RCC 7860 (cell line): ENCODE results near the gene NSD2.
"Not testable (repeated sequence)": the region's sequence is repeated elsewhere in the genome, so short reads cannot be mapped to it uniquely, and the experiment has no call there.

Experiments used
- DNase-seq: peaks from one replicate; pipeline ENCODE4 v3.0.0-alpha.2; 2015; ENCODE audit warnings: low spot score
- FAIRE-seq: peaks from 2 replicates; lab custom pipeline; 2012; peaks lifted over from hg19 to GRCh38; lab: Jason Lieb, UNC

The NSD2 gene

DNA sequence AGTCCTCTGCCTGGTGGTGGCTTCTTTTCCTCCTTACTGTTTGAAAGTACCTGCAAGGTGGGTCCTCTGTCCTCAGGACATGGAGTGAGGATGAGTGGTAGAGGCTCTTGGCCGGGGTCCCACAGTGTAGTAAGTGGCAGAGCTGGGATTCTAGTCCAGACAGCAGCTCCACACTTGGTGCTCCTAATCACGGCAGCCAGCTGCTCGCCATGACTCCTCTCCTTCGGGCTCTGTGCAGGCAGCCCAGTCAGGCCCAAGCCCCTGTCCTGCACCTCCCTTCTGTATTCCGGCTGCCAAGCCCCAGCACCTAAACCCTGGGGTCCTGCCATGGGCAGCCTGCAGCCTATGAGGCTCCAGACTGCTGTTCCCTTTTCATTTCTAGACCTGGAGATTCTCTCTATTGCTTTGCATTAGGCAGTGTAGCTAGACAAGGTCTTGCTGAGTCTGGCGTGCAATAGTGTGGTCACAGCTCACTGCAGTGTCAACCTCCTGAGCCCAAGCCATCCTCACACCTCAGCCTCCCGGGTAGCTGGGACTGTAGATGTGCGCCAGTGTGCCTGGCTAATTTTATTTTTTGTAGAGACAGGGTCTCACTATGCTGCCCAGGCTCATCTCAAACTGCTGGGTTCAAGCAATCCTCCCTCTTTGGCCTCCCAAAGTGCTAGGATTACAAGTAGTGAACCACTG lies 24.9 kb downstream of the NSD2 start:
- DNase-seq, result no peak
- no peak for FAIRE-seq

DNA sequence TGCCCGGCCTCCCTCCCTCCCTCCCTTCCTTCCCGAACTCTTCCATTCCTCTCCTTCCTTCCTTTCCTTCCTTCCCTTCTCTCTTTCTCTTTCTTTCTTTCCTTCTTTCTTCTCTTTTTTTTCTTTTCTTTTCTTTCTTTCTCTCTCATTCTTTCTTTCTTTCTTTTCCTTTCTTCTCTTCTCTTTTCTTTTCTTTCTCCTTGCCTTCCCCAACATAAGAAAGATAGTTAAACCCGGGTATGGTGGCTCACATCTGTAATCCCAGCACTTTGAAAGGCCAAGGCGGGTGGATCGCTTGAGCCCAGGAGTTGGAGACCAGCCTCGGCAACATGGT lies 25.4 kb downstream of the NSD2 start:
- FAIRE-seq (no peak), DNase-seq (no peak)

DNA sequence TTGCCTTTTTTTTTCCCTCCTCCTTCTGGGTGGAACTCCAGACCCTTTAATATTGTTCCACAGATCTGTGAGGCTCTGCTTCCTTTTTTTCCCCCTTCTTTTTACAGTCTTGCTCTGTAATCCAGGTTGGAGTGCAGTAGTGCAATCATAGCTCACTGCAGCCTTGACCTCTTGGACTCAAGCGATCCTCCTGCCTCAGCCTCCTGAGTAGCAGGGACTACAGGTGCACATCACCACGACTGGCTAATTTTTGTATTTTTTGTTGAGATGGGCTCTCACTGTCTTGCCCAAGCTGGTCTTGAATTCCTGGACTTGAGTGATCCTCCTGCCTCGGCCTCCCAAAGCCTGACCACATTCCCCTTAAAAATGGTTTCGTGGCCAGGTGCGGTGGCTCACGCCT lies 26.8 kb downstream of the NSD2 start:
- DNase-seq (no peak), FAIRE-seq (no peak)

DNA sequence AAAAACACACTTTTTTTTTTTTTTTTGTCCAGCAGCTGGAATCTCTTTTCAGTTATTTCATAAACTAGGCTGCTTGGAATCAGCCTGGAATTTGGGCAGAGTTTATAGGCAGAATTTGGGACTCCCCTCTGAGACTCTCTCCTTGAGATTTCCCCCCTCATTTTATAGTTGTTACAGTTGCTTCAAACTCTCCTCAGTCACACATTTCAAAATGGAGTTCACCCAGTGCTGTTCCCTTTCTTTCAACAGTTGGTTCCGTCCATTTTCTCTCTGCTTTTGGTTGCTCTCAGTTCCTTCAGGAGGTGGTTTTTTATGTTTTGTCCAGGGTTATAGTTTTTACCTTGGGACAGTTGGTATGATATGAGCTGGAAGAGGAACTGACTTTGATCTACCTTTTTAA lies 27.5 kb downstream of the NSD2 start:
- FAIRE-seq (no peak), DNase-seq (no peak)

DNA sequence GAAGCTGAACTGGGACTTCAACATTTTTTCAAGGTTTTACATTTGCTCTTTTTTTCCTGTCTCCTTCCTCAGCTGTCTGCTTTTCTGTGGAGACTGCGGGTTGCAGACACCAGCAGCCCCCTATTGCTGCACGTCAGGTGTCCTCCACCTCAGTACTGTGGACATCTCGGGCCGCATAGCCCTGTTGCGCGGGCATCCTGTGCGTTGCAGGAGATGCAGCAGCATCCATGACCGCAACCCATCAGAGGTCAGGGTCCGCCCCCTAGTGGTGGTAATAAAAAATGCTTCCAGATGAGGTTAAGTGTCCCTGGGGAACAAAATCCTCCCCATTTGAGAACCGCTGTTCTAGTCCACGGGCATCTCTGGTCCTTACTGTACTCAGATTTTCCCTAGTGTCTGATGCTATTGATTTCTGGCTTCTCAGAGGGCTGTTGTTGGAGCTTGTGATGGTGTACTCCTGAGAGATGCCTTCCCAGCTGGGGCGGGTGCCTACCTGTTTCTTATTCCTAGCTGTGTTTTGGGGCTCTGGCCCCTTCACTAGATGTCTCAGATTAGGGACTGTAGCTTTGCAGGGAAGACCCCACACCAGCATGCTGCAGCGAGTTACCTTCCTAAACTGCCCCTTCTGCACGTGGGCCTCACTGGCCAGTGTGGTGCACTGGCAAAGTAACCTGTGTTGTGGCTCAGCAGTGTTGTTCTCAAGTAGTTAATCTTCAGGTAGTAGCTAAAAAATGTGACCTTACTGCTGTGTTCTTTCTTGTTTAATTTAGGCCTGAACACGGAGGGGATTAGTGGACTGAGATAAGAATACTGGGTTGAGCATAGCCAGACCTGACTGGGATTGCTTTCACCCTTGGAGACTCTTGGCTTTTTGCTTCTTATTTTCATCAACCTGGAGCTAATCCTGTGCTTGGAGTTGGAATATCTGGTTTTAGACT lies 28.2 kb downstream of the NSD2 start:
- DNase-seq (peak; percentile 61), FAIRE-seq (no peak)

DNA sequence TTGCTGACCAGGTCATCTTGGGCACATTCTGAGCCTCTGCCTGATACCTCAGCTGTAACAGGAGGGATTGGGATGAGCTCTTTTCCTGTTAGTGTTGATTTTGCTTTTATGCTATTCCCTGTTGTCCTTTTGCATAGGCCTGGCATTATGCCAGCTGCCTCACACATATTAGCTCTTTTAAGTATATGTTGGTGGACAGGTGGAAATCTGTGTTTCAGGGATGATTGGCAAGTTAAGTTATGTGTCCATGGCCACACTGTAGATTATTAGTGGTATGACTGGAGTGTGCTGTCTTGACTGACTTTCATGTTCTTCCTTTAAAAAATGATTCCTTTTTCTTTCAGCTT lies 28.9 kb downstream of the NSD2 start:
- DNase-seq, result no peak
- FAIRE-seq, result no peak

DNA sequence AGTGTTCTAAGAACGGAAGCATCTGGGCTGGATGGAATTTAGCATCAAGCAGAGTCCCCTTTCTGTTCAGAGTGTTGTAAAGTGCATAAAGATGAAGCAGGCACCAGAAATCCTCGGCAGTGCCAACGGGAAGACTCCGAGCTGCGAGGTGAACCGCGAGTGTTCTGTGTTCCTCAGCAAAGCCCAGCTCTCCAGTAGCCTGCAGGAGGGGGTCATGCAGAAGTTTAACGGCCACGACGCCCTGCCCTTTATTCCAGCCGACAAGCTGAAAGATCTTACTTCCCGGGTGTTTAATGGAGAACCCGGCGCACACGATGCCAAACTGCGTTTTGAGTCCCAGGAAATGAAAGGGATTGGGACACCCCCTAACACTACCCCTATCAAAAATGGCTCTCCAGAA lies 29.4 kb downstream of the NSD2 start:
- no peak for FAIRE-seq

DNA sequence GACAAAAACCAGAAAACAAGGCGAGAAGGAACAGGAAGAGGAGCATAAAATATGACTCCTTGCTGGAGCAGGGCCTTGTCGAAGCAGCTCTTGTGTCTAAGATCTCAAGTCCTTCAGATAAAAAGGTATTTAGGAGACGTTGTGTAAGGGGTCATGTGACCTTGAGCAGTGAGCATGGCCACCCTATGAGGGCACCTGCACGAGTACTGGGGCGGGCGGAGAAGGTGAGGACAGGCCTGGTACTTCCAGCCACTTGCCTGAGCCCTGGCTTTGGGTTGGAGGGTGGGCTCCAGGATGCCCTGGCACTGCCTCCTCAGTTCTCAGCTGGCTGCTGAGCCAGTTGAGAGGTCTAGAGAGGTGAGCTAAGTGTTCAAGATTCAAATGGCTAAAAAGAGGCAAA lies 29.9 kb downstream of the NSD2 start:
- DNase-seq (no peak), FAIRE-seq (no peak)

More for the DNA sequence above, 29.4 kb downstream of the NSD2 start:
- DNase-seq, result no peak

DNA sequence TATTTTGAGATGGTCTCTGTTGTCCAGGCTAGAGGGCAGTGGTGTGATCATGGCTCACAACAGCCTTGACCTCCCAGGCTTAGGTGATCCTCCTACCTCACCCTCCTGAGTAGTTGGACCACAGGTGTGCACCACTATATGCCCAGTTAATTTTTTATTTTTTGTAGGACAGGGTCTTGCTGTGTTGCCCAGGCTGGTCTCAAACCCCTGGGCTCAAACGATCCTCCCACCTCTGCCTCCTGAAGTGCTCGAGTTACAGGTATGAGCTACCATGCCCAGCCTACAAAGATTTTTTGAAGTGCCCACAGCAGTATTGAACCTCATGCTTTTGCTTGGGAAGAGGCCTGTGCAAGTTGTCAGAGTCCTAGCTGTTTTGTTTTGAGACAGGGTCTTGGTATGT lies 31.1 kb downstream of the NSD2 start:
- DNase-seq (no peak), FAIRE-seq (no peak)

DNA sequence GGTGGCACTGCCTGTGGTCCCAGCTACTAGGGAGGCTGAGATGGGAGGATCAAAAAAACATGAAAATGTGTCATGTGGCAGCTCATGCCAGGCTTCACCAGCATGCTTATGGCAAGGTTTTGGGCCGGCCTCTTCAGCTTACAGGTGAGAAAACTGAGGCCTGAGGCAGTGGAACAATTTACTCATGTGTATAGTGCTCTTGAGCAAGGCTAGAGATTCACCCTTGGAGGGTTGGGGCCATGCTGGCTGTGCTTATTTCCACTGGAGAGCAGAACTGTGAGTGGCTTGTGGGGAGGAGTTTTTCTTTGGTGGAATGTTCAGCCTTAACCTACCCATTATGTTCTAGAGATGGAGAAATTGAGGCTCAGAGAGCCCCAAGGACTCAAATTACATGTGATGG lies 31.8 kb downstream of the NSD2 start:
- DNase-seq (no peak), FAIRE-seq (no peak)

DNA sequence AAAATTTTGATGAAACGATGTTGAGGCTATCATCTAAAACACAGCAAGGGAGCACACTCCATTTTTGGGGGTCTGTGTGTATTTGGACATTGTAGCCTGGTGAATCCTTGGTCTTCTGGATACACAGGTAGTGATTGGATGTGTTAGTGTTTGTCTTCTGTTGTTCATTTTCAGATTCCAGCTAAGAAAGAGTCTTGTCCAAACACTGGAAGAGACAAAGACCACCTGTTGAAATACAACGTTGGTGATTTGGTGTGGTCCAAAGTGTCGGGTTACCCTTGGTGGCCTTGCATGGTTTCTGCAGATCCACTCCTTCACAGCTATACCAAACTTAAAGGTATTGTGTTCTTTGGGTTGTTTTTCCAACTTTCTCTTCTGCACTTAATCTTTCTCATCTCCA lies 32.8 kb downstream of the NSD2 start:
- DNase-seq (no peak), FAIRE-seq (no peak)

DNA sequence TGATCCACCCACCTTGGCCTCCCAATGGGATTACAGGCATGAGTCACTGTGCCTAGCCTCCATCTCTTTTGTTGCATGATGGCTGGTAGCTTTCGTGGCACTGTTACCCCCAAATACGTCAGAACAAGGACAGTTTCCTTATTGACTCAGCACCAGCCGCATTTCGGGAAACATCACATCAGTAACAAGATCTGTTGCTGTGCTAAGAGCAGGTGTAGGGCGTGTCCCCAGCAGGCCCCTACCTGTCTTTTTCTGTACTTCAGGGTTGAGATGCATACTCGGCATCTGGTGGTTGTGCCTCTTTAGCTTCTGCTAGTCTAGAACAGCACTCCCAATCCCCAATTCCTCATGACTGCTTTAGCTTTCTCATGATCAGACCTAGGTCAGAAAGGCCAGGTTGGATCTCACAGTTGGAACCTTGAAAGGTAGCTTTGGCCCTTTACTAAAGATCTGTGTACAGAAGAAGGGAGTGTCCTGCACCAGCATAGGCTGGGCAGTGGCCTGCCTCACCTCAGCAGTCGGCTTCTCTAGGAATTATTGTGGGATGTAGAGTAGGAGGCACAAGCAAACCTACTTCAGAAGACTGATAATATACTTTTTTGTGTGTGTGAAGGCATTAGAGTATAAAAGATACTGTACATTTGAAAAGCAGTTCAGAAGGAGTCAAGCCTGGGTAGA lies 36.8 kb downstream of the NSD2 start:
- FAIRE-seq (no peak), DNase-seq (no peak)

DNA sequence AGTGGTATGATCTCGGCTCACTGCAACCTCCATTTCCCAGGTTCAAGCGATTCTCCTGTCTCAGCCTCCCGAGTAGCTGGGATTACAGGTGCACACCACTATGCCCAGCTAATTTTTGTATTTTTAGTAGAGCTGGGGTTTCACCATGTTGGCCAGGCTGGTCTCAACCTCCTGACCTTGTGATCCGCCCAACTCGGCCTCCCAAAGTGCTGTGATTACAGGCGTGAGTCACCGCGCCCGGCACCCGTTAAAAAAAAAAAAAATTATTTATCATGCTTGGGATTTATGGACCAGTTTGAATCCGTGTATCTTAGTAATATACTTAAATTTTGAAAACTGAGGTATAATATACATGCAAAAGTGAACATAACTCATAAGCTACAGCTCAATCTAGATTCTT lies 38.5 kb downstream of the NSD2 start:
- not testable (repeated sequence) for DNase-seq, FAIRE-seq

DNA sequence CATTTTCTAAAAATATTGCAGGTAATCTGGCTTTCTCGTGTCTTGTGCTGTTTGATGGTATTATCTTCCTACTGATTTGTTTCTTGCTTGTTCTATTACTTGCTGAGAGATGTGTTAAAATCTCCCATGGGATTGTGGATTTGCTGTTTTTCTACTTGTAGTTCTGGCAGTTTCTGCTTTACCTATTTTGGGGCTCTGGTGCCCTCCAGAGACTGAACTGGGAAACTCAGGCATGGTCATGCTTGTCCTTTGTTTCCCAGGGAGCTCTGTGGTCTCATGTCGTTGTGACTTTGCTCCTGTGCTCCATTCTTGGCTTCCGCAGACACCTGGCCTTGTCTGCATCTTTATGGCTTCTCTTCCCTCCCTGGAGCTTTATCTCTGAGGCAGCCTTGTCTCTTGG lies 39.5 kb downstream of the NSD2 start:
- DNase-seq (peak; percentile 32), FAIRE-seq (no peak)

DNA sequence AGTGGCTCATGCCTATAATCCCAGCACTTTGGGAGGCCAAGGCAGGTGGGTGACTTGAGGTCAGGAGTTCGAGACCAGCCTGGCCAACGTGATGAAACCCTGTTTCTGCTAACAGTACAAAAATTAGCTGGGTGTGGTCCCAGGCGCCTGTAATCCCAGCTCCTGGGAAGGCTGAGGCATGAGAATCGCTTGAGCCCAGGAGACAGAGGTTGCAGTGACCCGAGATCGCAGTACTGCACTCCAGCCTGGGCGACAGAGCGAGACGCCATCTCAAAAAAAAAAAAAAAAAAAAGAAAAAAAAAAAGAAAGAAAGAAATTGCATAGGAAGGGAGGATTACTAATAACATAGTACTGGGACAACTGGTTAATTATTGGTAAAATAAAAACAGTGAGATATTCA lies 40.1 kb downstream of the NSD2 start:
- not testable (repeated sequence) for DNase-seq
- FAIRE-seq, result peak; percentile 60

DNA sequence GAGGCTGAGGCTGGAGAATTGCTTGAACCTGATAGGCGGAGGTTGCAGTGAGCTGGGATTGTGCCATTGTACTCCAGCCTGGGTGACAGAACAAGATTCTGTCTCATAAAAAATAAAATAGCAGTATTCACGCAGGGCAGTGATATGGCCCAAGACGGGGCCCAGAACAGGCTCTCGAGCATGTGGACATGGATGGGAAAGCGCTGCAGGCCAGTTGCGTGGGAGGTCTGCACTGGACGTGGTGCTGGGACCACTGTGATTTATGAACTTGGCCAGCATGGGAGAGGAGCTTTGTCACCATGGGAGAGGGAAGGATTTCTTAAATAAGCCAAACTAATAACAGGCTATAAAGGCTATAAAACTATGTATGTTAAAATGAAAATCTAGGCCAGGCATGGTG lies 51.6 kb downstream of the NSD2 start:
- FAIRE-seq (no peak), DNase-seq (no peak)

DNA sequence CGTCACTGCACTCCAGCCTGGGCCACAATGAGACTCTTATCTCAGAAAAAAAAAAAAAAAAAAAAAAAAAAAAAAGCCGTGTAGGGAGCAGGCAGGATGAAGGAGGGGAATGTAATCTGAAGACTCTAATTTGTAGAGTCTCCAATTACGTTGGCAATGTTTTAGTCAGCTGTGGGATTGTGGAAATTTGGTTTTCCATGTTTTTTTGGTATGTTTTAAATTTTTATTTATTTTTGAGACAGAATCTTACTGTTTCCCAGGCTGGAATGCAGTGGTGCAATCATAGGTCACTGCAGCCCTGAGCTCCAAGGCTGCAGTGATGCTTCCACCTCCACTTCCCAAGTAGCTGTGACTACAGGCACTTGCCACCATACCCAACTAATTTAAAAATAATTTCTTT lies 56.5 kb downstream of the NSD2 start:
- FAIRE-seq, result no peak
- no peak for DNase-seq

DNA sequence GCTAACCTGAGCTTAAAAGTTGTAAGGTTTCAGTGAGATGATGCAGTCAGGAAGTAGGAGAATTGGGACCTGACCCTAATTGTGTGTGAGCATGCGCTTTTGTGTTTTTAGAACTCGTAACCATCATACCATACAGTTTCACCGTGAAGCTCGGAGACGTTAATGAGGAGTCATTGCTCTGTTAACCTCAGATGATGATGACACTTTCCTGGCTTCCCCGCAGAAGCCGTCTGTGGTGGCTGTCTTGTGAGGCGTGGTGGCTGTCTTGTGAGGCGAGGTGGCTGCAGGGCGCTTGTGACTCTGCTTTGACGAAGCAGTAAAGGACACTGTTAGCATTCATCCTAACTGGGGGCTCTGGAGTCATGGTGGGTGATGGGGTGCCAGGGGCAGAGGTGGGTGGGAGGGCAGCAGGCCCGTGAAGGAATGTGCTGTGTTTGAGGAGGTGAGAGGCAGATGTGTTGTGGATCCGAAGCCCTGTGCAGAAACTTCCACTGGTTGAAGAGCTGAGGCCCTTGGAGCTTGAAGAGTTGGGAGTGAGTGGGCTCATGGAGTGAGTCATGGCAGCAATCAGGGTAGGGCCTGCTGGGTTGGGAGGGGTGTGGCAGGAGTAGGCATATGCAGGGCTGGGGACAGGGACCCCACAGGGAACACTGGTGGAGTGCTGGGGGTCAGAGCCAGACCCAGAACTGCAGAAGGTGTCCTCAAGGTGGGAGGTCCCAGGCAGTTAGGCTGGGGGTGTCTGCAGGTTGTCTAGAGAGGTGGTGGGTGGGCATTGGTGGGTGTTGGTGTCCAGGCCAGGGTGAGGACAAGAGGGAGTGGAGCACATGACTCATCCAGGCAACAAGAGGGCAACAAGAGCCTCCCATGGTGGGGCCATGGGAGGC lies 57.4 kb downstream of the NSD2 start:
- DNase-seq (no peak), FAIRE-seq (no peak)

DNA sequence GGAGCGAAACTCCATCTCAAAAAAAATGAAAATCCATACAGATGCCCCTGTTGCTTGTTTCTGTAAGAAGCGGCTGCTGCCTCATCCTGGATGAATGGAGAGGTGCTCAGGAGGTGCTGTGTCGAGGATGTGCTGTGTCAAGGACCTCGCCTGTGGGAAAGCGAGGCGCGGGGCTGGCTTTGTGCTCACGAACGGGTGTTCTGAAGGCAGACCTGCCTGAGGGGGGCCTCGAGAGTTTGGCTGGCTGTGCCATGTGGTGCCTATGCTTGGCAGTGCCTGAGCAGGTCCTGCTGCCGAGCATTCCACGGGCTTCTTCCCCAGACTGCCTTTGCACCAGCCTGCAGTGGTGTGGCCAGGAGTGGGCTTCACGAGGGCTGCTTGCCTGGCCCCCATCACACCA lies 61.5 kb downstream of the NSD2 start:
- DNase-seq (no peak), FAIRE-seq (no peak)

DNA sequence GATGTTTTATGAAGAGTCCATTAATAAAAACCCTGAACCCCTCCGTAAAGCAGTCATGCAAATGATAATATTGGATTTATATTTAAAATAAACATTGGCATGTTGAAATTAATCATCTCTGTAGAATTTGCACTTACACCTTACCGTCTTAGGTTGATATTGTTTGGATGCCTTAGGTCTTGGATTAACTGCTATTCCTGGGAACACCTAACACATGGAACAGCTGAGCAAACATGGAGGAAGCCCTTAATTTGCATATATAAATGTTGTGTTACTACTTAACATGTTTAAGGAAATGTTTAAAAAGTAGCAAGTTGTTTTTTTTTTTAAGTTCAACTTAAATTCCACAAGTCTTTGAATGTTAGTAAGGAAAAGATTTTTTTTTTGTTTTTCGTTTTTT lies 62.5 kb downstream of the NSD2 start:
- FAIRE-seq (no peak), DNase-seq (no peak)

DNA sequence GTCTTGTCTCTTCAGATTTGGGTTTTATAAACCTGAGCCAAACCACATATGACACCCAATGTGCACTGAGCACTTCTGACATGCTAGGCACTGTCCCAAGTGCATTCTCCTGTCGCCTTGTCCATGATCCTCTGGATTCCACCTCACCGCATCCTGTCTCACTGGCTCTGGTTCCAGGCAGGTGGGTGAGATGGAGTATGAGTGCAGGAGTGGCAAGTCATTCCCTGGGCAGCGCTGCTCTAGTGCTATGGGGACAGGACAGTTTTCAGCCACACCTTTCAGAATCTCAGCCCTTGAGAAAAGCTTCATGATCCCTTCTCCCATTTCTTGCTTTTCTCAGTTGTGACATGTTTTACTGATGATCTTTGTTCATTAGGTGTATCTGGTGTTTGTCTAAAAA lies 66.4 kb downstream of the NSD2 start:
- FAIRE-seq (no peak), DNase-seq (no peak)
